Lower leg skin (tissue), 3 donors: ENCODE results near the gene METRNL.

Source experiments
- CTCF ChIP-seq, 3 donors: fragments of 450-650 bp; IDR thresholded peaks; one replicate each; pipeline ENCODE4 v1.5.1; 2016; ENCODE audit warnings: antibody characterized with exemption in 3 of 3, mild to moderate bottlenecking in 3 of 3, moderate library complexity in 2 of 3
- POLR2A ChIP-seq, 2 donors: fragments of 450-650 bp; IDR thresholded peaks; one replicate each; pipeline ENCODE4 v1.6.1; 2016 to 2017; ENCODE audit warnings: antibody characterized with exemption in 2 of 2, mild to moderate bottlenecking in 1 of 2, moderate library complexity in 1 of 2

- TF ChIP-seq POLR2A (IDR thresholded peaks at IDR 0.05) = no peak
- TF ChIP-seq CTCF (IDR thresholded peaks at IDR 0.05) = no peak
These were observed 35.3 kb downstream of the METRNL start for GRCh38 chr17:83114706-83115105.
